GOT3 (cell line): ENCODE results near the gene RNF214.
"Not testable (repeated sequence)": the region's sequence is repeated elsewhere in the genome, so short reads cannot be mapped to it uniquely, and the experiment has no call there.

Experiments
- DNase-seq: peaks from one replicate; lab custom pipeline; 2025; ENCODE audit warnings: mixed read lengths; lab: John Stamatoyannopoulos, UW

Gene RNF214

GRCh38 chr11:117230999-117231841 is 1.3 kb upstream of the RNF214 start:
- DNase-seq = no peak

GRCh38 chr11:117231842-117232091 is 704 bp upstream of the RNF214 start, which contains the start of gene PCSK7:
PCSK7 (minus strand) TSS chr11:117232073; CDS start chr11:117229844, 2,229 bp downstream.
- no peak for DNase-seq

DNA sequence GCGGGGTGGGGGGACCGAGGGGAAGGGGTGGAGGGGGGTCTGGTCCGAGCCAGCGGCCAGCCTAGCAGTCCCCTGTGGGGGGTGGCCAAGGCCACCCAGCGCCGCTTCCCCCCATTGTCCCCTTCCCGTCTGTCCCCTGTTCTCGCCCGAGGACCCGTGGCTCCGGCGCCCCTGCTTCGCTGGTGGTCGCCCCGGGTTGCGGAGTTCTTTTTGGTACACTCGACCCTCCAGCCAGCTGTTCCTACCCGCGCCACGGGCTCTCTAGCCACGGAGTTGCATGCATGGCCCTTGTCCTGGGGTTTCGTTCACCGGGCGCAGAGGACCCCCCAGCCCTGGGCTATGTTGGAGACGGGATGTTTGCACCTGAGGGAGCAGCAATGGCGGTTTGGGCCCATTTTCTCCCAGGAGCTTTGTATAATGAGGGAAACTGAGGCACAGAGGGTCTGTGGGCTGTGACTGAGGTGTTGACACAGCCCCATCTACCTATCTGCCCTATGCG is 489 bp downstream of the RNF214 start:
- no peak for DNase-seq

DNA sequence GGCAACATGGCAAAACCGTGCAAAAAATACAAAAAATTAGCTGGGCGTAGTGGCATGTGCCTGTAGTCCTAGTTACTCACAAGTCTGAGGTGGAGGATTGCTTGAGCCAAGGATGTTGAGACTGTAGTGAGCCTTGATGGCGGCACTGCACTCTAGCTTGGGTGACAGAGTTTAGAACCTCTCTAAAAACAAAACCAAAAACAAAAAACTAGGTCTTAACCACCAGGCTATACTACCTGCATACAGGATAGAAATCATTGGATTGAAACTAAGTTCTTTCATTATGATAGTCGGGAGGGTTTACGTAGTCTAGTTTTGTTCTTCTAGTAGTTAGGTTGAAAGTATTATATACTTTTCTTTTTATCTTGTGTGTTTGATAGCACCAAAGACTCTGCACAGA is 5.8 kb downstream of the RNF214 start:
- DNase-seq = no peak

DNA sequence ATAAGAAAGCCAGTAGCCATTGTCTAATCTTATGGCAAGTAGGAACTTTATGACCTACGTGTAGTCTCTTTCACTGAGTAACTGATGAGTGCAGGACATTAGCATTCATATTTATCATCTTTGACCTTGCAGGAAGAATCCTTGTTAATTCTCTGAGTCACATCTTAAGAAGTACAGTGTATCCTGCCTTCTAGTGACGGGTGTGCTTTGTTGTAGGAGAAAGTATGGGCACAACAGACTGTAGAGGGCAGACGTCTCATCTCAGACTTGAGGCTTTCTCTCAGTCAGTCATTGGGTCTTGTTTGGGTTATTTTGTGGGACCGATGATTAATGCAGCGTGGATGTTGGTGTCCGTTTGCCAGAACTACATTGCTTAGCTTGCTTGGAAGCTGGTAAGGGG is 6.8 kb downstream of the RNF214 start:
- DNase-seq = no peak

DNA sequence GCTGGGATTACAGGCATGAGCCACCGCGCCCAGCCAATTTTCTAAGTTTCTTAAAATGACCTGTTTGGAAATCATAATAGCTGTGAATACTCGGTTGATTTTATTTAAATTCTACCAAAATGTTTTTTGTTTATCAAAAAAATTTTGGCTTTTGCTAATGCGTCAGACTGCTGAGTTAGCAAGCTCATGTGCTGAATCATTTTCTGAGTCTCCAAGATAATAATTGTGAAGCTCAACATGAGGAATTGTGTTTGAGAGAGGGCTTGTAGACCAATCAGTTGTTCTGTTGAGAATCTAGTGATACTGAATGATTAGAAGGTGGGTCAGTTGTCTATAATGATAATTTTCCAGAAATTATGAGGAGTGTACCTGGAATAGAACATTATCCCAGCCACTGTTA is 15.9 kb downstream of the RNF214 start:
- no peak for DNase-seq

- no peak for DNase-seq
Measured at GRCh38 chr11:117249571-117249970, 17.1 kb downstream of the RNF214 start.

DNA sequence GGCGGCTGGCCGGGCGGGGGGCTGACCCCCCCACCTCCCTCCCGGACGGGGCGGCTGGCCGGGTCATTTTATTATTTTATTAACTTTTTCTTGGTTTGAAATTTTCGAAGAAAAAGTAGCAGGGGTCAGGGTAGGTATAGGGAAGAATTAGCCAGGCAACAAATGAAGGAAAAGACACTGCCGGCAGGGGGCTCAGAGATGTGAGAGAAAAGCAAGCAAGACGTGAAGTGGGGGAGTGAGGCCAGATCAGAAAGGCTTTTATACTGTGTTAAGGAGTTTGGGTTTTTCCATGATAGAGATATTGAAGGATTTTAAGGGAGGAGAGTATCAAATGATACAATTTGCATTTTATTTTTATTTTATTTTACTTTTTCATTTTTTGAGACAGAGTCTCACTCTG is 19.0 kb downstream of the RNF214 start:
- DNase-seq = no peak

- no peak for DNase-seq
Measured at GRCh38 chr11:117255966-117256365, 23.5 kb downstream of the RNF214 start.

DNA sequence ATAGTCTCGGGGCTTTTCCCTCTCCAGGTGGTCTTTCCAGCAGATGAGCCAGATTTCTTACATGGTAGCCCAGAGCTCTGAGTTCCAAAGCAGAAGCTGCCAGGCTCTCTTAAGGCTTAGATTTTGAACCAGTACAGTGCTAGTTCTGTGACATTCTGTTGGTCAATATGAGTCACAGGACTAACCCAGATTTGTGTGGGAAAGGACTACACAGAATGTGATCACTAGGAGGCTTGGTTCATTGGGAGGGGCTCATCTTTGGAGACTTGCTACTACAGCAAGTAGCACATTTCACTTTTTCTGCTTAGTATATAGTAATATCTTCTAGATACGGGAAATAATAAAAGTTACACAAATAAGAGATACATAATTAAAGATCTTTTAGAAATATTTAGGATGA is 24.1 kb downstream of the RNF214 start:
- no peak for DNase-seq

DNA sequence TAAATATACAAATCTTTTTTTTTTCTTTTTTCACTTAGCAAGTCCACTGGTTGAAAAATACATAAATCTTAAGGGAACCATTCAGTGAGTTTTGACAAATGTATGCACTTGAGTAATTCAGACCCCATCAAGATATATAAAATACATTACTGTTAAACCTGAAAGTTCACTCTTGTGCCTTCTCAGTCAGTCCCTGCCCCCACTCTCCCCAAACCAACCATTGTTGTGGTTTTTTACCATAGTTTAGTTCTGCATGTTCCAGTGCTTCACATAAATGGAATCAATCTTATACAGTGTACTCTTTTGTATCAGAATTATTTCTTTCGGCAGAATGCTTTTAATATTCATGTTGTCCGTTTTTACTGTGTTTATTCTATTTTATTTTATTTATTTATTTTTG is 26.1 kb downstream of the RNF214 start:
- no peak for DNase-seq

DNA sequence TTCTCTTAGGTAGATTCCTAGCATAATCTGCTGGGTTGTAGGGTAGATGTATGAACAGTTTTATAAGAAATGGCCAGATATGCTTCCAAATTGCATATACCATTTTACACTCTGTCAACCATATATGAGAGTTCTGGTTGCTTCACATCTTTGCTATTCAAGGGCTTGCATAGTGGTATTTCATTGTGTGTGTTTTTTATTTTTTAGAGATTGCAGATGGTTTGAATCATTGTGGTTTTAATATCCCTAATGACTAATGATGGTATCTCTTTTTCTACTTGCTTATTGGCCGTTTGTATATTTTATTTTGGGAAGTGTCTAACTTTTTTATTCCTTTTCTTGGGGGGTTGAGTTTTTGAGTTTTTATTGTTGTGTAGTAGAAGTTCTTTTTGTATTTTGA is 26.9 kb downstream of the RNF214 start:
- DNase-seq = no peak

- DNase-seq = not testable (repeated sequence)
Measured at GRCh38 chr11:117264624-117265323, 32.3 kb downstream of the RNF214 start.

DNA sequence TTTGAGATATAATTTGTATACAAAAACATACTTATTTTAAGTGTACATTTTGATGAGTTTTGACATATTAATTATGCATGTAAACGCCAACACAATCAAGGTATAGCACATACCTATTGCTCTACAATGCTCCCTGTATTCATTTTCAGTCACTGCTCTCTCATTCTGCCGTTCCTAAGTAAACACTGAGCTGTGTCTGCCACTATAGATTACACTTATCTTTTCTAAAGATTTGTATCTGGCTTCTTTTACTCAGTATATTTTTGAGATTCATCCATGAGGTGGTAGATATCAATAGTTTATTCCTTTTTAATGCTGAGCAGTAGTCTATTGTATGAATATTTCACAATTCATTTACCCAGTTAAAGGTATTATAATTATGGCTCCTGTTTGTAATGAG is 33.3 kb downstream of the RNF214 start:
- DNase-seq = no peak

GRCh38 chr11:117269856-117270255 is 37.4 kb downstream of the RNF214 start:
- DNase-seq = no peak

GRCh38 chr11:117271208-117271607 is 38.7 kb downstream of the RNF214 start:
- no peak for DNase-seq

GRCh38 chr11:117272175-117272574 is 39.7 kb downstream of the RNF214 start:
- DNase-seq = not testable (repeated sequence)

DNA sequence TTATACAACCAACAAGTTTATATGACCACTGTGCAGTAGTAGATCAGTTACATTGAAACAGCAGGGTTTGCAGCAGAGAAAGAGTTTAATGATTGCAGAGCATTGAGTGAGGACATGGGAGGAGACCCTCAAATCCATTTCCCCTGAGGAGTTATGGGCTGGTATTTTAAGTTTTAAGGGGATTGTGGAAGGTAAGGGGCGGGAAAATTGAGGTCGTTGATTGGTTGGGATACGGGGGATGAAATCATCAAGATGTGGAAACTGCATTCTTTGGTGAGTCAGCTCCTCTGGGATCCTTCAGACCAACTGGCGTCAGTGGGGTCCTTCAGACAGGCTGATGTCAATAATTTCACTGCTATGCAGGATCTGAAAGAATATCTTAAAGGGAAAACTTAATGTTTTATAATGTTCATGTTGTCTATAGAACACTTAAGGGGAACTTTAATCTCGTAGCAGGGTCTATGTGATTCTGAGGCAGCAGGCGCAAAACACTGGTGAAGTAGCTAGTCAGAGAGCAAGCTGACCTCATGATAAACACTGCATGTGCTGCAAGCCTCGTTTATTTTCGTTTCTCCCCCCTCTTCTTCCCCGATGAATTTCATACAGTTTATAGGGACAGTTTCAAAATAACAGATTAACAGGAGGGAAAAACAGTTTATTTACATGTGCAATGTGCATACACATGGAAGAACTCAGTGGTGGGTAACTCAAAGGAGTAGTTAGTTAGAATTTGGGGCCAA is 41.2 kb downstream of the RNF214 start:
- DNase-seq = no peak

GRCh38 chr11:117278347-117278746 is 45.9 kb downstream of the RNF214 start:
- DNase-seq = no peak

DNA sequence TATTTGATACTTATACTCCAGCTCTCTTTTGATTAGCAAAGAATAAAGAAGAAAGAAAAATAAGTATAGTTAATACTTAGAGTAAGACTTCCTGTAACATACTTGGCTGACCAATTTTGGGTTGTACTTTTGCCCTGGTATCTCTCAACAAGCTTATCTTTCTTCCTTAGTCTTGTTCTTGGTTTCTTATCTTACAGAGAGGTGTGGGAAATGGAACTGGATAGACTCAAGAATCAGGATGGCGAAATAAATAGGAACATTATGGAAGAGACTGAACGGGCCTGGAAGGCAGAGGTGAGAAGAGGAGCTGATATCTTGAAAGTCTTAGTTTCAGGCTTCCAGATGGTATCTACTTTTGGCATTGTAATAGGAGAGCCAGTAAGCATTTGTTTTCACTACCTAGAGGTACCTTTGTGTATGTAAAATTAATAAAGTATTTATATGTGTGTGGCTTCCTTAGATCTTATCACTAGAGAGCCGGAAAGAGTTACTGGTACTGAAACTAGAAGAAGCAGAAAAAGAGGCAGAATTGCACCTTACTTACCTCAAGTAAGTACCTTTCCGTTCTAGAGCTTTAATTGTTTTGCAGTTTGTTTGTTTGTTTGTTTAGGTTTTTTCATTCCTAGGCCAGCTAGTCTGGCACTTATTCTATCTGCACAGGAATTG is 47.4 kb downstream of the RNF214 start:
- DNase-seq = no peak

GRCh38 chr11:117281159-117281558 is 48.7 kb downstream of the RNF214 start:
- no peak for DNase-seq

DNA sequence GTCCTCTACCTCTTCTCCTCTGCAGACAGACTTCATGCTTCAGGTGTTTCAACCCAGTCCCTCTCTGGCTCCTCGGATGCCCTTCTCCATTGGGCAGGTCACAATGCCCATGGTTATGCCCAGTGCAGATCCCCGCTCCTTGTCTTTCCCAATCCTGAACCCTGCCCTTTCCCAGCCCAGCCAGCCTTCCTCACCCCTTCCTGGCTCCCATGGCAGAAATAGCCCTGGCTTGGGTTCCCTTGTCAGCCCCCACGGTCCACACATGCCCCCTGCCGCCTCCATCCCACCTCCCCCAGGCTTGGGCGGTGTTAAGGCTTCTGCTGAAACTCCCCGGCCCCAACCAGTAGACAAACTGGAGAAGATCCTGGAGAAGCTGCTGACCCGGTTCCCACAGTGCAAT is 49.4 kb downstream of the RNF214 start:
- DNase-seq = no peak
